Ovary (tissue), 3 donors: ENCODE measurements around the gene VPS54.

Source experiments
- EP300 ChIP-seq: sonication (generic); formaldehyde crosslinking; IDR thresholded peaks from one replicate; pipeline ENCODE4 v1.6.1; 2017; ENCODE audit warnings: antibody characterized with exemption
- POLR2A ChIP-seq: fragments of 450-650 bp; IDR thresholded peaks from one replicate; pipeline ENCODE4 v1.6.1; 2017; ENCODE audit warnings: antibody characterized with exemption, mild to moderate bottlenecking, moderate library complexity
- TF ChIP-seq, protein P1 (sequence below), 3 donors: fragments of 450-650 bp in 2 of 3; fragments of 200-600 bp in 1 of 3; IDR thresholded peaks; one replicate each; pipeline versions ENCODE4 v1.5.1 to v1.8.0; 2016 to 2022; ENCODE audit warnings: antibody characterized with exemption in 3 of 3, mild to moderate bottlenecking in 1 of 3
- donor health status: DM: no; HTN: no; CAD: no.

DNA sequence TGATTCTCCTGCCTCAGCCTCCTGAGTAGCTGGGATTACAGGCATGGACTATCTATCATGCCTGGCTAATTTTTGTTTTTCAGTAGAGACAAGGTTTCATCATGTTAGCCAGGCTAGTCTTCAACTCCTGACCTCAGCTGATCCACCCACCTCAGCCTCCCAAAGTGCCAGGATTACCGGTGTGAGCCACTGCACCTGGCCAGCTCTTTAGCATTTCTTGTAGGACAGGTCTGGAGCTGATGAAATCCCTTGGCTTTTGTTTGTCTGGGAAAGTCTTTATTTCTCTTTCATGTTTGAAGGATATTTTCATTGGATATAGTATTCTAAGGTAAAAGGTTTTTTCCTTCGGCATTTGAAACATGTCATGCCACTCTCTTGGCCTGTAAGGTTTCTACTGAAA lies 20.2 kb downstream of the VPS54 start:
- TF ChIP-seq, protein P1, sequence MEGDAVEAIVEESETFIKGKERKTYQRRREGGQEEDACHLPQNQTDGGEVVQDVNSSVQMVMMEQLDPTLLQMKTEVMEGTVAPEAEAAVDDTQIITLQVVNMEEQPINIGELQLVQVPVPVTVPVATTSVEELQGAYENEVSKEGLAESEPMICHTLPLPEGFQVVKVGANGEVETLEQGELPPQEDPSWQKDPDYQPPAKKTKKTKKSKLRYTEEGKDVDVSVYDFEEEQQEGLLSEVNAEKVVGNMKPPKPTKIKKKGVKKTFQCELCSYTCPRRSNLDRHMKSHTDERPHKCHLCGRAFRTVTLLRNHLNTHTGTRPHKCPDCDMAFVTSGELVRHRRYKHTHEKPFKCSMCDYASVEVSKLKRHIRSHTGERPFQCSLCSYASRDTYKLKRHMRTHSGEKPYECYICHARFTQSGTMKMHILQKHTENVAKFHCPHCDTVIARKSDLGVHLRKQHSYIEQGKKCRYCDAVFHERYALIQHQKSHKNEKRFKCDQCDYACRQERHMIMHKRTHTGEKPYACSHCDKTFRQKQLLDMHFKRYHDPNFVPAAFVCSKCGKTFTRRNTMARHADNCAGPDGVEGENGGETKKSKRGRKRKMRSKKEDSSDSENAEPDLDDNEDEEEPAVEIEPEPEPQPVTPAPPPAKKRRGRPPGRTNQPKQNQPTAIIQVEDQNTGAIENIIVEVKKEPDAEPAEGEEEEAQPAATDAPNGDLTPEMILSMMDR (IDR thresholded peaks at IDR 0.05) = no peak
- TF ChIP-seq POLR2A = no peak
- no peak for TF ChIP-seq EP300
